Fibroblast of the aortic adventitia (primary cell): ENCODE data around the gene SAG. TPM values are rescaled to one million over a fixed set of nuclear protein-coding genes. Genes with fewer than 3 reads are reported as not detected.

Source experiments
- DNase-seq: peaks from one replicate; pipeline ENCODE4 v3.0.0-alpha.2; 2010; ENCODE audit warnings: low read depth
- H3K4me3 ChIP-seq: 2 replicates; pipeline ENCODE4 v1.5.1; 2011; ENCODE audit warnings: low read depth, mild to moderate bottlenecking, control low read depth, low read length, moderate library complexity
- CTCF ChIP-seq: IDR thresholded peaks from 2 replicates; pipeline ENCODE4 v1.5.1; 2011; ENCODE audit warnings: mild to moderate bottlenecking, low read length, control low read depth, inconsistent platforms; ENCODE audit not compliant: insufficient read depth
- total RNA-seq: library from RNA; depleted of rRNA; stranded (reverse); fragments of >200 nt; gene quantifications from 2 replicates; pipeline ENCODE4 v1.2.3, GENCODE V29; 2012; ENCODE audit warnings: low replicate concordance

Gene SAG
- total RNA-seq, 1 donor: not detected

GRCh38 chr2:233263045-233263570 lies 44.5 kb upstream of the SAG start:
- TF ChIP-seq CTCF: no peak
- DNase-seq: no peak
- no peak overlapping the region for H3K4me3 ChIP-seq

- TF ChIP-seq CTCF: no peak
- no peak for DNase-seq
- no peak overlapping the region for H3K4me3 ChIP-seq
Measured at GRCh38 chr2:233264667-233265066, 42.9 kb upstream of the SAG start.

GRCh38 chr2:233265899-233266431 lies 41.7 kb upstream of the SAG start:
- DNase-seq: no peak
- no peak overlapping the region for H3K4me3 ChIP-seq
- TF ChIP-seq CTCF: no peak

DNA sequence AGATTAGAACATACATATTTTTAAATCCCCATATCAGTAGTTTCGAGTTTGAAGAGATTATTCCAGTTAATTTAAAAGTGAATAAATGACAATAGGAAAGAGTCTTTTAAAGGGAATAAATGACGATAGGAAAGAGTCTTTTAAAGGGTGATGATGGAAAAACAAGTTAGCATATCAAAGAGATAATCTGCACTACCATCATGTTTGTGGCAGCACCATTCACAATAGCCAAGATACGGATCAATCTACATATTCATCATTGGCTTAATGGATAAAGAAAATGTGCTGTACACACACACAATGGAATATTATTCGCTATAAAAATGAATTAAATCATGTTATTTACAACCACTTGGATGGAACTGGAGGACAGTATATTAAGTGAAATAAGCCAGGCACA lies 41.1 kb upstream of the SAG start:
- TF ChIP-seq CTCF: no peak
- DNase-seq: no peak
- H3K4me3 ChIP-seq: no peak overlapping the region

- no peak for TF ChIP-seq CTCF
- H3K4me3 ChIP-seq: no peak overlapping the region
- DNase-seq: no peak
Measured at GRCh38 chr2:233267516-233268245, 39.9 kb upstream of the SAG start.

DNA sequence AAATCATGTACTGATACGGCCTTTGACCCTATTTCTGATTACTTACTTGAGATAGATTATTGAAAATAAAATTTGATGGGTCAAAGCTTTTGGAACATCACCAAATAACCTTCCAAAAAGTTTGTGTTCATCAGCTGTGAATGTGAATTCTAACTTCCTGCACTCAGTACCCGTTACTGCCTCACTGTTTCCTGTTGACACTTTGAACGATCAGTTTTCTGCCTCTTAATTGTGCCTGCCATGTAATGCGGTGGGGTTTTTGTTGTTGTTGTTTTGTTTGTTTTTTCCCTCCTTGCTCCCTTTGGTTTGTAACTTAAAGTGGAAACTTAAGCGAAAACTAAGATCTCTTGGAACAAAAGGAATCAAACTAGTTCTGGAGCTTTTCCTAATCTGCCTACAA lies 37.2 kb upstream of the SAG start:
- no peak for DNase-seq
- no peak overlapping the region for H3K4me3 ChIP-seq
- no peak for TF ChIP-seq CTCF
